ENCODE measurements around the gene LTB.

The LTB gene, protein sequence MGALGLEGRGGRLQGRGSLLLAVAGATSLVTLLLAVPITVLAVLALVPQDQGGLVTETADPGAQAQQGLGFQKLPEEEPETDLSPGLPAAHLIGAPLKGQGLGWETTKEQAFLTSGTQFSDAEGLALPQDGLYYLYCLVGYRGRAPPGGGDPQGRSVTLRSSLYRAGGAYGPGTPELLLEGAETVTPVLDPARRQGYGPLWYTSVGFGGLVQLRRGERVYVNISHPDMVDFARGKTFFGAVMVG

DNA sequence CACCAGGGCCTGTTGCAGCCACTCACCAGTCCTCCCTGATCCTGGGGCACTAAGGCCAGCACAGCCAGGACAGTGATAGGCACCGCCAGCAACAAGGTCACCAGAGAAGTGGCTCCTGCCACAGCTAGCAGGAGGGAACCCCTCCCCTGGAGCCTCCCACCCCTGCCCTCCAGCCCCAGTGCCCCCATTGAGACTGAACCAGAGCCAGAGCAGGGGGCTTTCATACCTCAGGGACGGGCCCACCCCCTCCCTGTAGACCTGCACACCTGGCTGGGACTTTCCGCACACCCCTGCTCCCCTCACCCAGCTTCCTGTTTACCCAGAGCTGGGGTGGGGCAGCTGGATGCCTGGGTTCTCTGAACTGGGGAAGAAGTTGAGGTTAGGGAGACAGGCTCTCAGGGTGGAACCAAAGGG, at the start of gene LTB:
LTB (minus strand) TSS at position 195 of the 414 bp plus-strand sequence; CDS start at position 188, 7 bp downstream.
- DNase-seq = no peak

DNA sequence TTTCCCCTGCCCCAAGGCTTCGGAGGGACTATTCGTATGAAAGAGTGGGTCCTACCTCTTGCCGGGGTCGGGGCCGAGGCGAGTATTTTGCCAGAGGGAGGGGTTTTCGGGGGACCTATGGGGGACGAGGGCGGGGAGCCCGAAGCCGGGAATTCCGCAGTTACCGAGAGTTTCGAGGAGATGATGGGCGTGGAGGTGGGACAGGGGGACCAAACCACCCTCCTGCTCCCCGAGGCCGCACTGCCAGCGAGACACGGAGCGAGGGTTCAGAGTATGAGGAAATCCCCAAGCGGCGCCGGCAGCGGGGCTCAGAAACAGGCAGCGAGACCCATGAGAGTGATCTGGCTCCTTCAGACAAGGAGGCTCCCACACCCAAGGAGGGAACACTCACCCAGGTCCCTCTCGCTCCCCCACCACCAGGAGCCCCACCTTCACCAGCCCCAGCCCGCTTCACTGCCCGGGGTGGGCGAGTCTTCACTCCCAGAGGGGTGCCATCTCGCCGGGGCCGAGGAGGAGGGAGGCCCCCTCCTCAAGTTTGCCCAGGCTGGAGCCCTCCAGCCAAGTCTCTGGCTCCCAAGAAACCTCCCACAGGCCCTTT, 49.6 kb upstream of the LTB start:
- DNase-seq = no peak

DNA sequence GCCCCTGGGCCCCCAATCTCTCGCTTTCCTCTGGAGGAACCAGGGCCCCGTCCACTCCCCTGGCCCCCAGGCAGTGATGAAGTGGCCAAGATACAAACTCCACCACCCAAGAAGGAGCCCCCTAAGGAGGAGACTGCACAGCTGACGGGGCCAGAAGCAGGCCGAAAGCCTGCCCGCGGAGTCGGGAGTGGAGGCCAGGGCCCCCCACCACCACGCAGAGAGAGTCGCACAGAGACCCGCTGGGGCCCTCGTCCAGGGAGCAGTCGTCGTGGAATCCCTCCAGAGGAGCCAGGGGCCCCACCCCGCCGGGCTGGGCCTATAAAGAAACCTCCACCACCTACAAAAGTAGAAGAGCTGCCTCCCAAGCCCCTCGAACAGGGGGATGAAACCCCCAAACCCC, 49.0 kb upstream of the LTB start:
- no peak for DNase-seq

DNA sequence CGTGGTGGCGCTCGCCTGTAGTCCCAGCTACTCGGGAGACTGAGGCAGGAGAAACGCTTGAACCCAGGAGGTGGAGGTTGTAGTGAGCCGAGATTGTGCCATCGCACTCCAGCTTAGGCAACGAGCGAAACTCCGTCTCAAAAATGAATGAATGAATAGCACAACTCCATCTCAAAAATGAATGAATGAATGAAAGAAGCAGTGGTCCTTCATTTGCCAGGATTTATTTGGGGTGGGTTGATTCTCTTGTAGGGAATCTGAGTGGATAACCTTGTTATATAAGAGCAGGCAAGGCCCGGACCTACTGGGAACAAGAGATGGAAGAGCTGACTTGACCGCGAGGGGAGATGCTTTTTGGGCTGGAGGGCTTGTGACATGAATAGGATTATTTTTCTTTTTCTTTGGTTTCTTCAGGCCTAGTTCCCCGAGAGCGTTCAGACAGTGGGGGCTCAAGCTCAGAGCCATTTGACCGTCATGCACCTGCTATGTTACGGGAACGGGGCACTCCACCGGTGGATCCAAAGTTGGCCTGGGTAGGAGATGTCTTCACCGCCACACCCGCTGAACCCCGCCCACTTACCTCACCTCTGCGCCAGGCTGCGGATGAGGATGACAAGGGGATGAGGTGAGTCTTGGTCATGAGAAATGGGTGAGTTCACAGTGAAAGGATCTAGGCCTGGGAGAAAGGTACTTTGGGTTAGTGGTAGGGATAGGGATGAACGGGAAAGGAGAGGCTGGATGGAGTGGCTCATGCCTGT, 48.1 kb upstream of the LTB start:
- DNase-seq = no peak

DNA sequence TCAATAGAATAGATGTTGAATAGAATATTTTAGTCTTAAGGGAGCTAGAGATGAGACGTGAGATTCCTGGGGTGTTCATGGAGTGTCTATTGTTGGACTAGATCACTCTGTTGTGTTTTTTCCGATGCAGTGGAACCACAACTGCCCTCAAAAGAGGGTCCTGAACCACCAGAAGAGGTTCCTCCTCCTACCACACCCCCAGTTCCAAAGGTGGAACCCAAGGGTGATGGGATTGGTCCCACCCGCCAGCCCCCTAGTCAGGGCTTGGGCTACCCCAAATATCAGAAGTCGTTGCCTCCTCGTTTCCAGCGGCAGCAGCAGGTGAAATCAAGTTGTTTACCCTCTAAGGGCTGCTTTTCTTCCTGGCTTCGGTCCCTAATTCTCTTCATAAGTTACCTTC, 46.8 kb upstream of the LTB start:
- no peak for DNase-seq

DNA sequence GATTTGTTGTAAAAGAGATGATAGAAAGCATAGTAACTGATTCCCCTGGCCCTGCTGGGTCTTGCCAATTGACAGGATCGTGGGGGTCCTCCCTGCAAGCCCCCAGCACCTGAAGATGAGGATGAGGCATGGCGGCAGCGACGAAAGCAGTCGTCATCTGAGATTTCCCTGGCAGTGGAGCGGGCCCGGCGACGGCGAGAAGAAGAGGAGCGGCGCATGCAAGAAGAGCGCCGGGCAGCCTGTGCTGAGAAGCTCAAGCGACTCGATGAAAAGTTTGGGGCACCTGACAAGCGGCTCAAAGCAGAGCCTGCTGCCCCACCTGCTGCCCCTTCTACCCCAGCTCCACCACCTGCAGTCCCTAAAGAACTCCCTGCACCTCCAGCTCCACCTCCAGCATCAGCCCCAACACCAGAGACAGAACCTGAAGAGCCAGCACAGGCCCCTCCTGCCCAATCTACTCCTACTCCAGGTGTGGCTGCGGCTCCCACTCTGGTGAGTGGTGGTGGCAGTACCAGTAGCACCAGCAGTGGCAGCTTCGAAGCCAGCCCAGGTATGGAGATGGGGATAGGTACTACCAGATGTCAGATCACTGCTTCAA, 45.6 kb upstream of the LTB start:
- DNase-seq = no peak

DNA sequence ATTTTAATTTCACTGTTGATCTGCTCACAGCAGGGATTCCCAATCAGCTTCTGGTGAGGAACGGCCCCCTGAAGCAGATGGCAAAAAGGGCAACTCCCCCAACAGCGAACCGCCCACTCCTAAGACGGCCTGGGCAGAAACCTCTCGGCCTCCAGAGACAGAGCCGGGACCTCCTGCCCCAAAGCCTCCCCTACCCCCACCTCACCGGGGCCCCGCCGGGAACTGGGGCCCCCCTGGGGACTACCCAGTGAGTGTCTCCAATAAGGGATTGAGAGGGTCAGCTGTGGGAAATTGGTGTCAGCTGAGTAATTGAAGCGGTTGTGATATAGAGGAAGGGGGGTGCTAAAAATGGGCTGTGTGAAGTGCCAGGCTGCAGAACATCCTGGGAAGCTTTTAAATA, 44.7 kb upstream of the LTB start:
- no peak for DNase-seq

DNA sequence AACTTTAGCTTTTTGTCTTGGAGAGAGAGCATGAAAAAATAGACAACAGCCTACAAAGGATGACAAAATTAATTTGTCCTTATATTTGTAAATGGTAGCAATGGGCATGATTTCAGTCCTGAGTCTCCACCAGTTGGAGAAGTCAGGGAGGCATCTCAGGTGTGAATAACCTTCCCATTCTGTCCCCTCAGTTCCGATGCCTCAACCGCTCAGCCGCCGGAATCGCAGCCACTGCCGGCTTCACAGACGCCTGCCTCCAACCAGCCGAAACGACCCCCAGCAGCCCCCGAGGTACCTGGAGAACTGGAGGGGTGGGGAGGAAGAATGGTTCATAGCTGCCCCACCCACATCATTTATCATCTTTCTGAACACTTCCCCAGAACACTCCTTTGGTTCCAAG, 41.8 kb upstream of the LTB start:
- DNase-seq = no peak

DNA sequence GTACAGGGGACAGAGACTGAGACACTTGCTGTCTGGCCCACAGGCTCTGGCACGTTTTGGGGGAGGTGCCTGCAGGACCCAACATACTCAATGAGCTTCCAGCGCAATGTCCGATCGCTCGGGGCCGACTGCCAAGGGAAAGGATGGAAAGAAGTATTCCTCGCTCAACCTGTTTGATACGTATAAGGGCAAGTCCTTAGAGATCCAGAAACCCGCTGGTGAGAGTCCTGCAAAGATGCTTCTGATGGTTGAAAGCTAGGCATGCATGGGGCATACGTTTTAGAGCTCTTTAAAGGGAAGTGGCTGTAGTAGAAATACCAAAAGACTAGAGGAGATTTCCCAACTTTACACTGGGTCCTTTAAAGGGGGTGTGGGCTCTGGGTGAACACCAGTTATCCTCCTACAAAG, 40.5 kb upstream of the LTB start:
- DNase-seq = peak; percentile 23

DNA sequence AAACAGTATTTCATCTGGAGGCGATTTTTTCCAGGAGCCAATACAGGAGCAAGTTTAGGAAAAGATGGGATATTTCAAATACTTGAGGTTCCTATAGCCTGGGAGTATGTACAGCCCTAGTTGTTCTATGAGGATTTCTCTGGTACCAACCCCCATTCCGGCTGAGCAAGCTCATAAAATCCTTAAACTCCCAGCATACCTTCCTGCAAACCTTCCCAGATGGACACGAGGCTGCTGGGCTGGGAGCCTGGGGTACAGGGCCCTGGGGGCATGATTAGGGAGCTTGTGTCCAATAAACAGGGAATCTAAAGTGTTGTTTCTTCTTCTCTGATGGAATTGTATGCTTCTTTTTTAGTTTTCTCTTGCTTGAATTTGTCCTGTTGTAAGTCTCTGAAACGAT, 39.8 kb upstream of the LTB start:
- DNase-seq = no peak

DNA sequence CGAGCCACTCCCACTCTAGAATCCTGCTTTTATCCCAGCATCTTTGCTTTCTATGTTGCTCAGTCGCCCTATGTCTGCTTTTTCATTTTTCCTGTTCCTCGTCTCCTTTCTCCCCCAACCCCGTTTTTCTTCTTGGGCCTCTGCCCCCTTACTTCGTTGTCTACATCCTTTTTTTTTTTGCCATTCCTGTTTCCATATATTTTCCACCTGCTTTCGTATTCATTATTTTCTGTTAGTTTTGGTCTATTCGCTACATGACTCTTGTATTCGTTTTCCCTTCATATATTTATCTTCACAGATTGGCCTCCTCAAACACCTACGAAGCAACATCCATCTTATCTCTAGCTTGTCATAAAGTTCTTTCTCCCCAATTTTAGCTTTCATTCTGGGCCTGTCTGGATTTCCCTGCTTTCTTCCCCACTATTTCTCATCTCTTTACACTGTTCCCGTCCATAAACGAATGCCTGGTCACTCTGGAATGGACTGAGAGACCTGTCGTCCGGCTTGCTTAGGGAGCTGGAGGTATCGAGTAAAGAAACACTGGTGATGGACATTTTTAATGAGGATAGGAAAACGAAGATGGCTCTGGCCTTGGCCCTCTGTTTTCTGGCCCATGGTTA, 39.2 kb upstream of the LTB start:
- DNase-seq = no peak

DNA sequence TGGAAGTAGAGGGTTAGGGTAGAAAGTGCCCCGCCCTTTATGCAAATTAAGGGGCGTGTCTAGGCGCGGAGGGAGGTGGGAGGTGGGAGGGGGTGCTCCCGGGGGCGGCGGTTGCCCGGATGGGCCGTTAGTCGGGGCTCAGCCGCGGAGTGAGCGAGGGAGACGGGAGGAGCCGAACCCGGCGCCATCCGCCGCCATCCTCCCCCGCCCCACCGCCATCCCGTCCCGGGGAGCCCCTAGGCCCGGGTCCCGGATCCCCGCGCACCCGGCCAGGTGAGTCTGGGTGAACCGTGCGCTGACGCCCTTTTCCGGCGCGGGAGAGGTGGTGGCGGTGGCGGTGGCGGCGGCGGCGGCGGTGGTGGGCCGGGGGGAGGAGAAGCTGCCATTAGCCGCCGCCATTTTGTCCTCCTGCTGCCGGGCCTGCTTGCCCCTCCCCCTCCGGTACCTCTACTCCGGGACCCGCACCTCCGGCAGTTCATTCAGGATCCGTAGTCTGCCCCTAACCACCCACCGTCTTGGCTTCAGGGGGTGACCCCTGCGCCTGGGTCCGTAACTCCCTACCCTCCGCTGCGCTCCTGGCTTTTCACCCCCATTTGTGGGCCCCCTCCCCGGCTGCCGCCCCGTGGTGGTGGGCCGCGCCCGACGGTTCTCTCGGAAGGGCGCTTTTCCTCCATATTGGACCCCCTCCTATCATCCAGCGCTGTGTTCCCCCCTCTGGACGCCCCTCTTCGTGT, 38.5 kb upstream of the LTB start, which contains the start of gene PRRC2A:
PRRC2A (plus strand) TSS at position 130 of the 734 bp plus-strand sequence. CDS start 2,075 bp downstream, outside the sequence.
- no peak for DNase-seq

DNA sequence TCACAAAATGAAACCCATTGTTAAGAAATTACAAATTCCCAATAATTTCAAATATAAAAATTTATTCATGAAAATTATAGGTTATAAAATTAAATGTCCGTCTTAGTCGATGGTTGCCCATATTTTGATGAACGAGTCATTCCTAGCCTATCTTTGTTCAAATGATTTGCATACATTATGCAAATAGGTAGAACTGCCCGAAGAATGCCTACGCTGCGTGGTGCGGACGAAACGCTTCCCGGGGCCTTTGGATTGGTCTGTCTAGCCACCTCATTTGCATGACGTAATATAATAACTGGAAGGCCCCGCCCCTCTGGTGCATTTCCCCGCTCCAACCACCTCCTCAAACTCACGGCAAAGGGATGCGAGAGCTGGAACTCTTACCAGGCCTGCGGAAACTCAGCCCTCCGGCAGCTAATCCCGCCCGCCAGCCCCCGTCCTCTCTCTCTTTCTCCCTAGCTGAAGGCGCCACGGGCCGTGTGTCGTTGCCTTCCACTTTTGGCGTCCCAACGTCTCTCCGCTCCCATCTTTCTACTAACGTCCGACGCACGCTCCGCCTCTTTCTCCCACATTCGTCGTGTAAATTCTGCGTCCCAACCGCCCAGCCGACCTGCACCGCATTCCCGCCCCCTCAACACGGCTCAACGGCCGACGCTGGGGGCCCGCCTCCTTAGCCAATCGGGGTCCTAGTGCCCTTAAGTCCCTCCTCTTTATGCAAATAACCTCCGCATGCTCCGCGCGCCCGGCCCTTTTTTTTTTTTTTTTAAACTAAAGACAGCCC, 37.8 kb upstream of the LTB start:
- DNase-seq = peak; percentile 95

DNA sequence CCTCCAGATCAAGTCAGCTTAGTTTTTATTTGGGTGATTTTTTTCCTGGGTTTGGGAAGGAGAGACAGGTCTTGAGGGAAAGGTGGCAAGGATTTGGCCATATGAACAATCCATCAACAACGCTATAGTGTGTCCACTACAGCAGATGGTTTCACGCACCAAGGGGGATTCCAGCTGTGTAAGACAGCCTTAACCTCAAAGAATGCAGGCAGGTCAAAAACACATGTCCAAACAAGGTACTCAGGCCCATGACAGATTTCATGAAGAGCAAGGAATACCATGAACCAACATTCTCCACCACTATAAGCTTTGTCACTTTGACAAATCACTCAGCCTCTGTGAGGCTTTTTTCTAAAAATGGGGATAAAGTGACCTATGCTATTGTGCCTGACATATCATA, 34.8 kb upstream of the LTB start:
- no peak for DNase-seq

DNA sequence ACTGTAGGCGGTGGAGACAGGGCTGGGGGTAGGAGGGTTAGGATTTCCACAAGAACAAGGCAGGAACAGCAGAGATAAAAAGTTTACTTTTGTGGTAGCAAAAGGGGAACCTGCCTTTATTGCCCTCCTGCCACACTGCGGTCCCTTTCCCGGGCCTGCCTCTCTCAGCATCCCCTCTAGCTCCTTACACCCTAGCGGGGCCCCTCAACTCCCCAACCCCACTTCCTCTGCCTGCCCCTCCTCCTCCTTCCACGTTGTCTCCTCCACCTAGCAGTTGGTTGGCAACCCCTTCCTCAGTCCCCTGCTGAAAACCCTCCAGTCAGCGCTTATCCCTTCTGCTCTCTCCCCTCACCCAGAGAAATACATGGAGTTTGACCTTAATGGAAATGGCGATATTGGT, 33.5 kb upstream of the LTB start:
- DNase-seq = peak; percentile 45

DNA sequence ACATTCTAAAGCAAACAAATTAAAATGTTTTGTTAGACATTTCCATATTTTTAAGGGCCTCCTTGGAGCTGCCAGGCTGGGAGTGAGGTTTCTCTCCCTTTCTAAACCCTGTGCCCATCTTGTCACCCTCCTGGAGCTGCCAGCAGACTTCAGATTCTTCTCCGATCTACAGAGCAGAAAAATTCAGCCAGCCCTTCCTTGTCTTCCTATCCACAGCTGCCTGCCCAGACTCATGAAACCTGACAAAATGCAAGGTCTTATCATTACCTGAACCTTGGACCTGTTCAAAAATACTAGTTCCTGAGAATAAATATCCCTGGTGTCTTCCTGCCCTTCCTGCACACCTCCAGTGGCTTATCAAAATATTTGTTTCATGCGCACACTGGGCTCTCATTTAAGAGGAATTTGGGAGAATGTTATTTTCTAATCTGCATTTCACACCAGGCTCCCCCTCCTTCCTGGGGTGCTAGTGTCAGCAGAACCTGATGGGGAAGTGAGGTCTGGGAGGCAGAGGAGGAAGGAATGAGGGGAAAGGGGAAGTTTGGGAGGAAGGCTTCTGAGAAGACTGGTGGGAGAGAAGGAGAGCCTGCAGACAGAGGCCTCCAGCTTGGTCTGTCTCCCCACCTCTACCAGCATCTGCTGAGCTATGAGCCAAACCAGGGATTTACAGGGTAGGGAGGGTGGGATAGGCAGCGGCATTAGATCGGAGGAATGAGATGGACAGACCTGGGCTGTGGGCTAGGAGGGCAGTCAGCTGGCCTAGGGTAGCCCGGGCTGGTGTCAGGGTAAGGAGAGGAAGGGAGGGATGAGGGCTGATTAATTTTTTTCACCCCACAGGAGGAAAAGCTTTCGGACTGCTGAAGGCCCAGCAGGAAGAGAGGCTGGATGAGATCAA, 32.7 kb upstream of the LTB start, which contains the start of gene AIF1:
AIF1 (plus strand) TSS at position 551 of the 895 bp plus-strand sequence; CDS start at position 647, 96 bp downstream.
- DNase-seq = no peak

DNA sequence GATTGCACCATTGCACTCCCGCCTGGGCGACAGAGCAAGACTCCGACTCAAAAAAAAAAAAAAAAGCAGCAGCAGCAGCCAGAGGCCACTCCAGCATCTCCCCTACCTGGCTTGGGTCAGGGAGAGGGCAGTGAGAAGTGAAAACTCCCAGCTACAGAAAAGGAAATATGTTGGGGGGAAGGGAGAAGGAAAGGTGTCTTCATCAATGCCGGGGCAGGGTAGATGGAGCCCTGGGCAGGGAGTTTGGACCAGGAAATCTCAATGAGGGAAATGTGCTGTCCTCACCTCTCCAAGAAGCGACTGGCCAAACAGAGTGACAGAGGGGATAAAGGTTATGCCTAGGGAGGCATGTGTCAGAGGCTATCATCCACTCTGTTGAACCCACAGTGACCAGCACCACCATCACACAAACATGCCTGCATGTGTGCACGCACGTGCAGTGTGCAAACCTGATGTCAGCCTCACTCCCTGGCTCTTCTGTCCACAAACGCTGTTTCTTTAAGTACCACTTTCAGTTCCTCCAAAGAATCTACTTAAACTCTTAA, 31.9 kb upstream of the LTB start:
- peak; percentile 28 for DNase-seq

DNA sequence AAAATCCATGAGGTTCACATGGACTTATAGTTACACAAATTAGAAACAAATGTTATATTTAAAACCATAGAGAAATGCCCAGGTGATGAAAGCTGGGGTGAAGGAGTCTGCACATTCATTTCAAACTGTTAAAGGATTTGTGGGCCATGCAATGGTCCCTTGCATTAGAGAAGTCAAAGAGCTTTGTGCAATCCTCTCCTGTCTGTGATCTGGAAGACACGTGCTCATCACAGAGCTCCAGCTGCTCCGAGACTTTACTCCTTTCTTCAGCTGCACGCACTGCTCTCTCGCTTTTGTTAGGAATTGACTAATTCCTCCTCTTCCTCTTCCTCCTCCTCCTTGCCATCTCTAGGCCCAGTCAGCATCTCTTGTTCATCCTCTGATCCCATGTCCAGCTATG, 28.7 kb upstream of the LTB start:
- DNase-seq = no peak

DNA sequence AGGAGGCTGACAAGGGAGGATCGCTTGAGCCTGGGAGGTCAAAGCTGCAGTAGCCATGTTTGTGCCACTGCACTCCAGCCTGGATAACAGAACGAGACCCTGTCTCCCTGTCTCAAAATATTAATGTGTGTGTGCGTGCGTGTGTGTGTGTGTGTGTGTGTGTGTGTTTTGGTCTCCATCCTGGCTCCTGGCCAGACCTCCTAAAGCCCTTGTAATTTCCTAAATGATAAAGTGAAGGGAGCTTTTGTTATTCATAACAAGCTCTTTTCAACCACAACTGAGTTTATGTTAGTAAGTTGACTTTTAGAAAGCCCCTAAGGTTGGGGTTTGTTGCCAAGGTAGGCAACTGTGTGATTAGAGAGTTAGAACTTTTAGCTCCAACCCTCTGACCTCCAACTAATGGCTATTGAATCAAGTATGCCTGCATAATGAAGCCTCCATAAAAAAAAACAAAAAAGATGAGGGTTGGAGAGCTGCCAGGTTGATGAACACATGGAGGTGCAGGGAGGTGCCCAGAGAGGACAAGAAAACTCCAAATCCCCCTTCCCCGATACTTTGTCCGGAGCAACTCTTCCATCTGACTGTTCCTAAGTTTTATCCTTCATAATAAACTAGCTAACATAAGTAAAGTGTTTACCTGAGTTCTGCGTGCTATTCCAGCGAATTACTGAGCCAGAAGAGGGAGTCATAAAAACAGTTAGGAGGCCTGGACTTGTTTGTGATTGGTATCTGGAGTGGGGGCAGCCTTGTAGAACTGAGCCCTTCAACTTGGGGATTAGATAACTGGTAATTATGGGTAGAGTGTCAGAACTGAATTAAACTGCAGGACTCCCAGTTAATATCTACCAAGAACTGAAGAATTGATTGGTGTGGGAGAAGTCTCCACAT, 27.5 kb upstream of the LTB start:
- no peak for DNase-seq

Measured in SIG-M5 (cell line).